Activated CD4-positive, alpha-beta T cell treated with anti-CD3 and anti-CD28 coated beads for 4 hours (primary cell): ENCODE results near the gene QKI.
"Not testable (repeated sequence)": the region's sequence is repeated elsewhere in the genome, so short reads cannot be mapped to it uniquely, and the experiment has no call there.

ENCODE experiments used
- DNase-seq, 2 donors: peaks; one replicate each; pipeline ENCODE4 v3.0.0-alpha.2; 2020

Gene QKI

GRCh38 chr6:163585932-163586437 lies 171.5 kb downstream of the QKI start:
- DNase-seq, result no peak

GRCh38 chr6:163586888-163587287 lies 172.4 kb downstream of the QKI start:
- no peak for DNase-seq

GRCh38 chr6:163588220-163588919 lies 173.9 kb downstream of the QKI start:
- no peak for DNase-seq

- no peak for DNase-seq
Measured at GRCh38 chr6:163589387-163589786, 174.9 kb downstream of the QKI start.

- not testable (repeated sequence) for DNase-seq
Measured at GRCh38 chr6:163590132-163590531, 175.6 kb downstream of the QKI start.

- DNase-seq, result no peak
Measured at GRCh38 chr6:163592872-163593271, 178.4 kb downstream of the QKI start.

- DNase-seq, result no peak
Measured at GRCh38 chr6:163596174-163596573, 181.7 kb downstream of the QKI start.

- no peak for DNase-seq
Measured at GRCh38 chr6:163599136-163599535, 184.6 kb downstream of the QKI start.

- no peak for DNase-seq
Measured at GRCh38 chr6:163599684-163600083, 185.2 kb downstream of the QKI start.

- no peak for DNase-seq
Measured at GRCh38 chr6:163600331-163600730, 185.8 kb downstream of the QKI start.

- no peak for DNase-seq
Measured at GRCh38 chr6:163600781-163601180, 186.3 kb downstream of the QKI start.

- no peak for DNase-seq
Measured at GRCh38 chr6:163602851-163603250, 188.3 kb downstream of the QKI start.

GRCh38 chr6:163603395-163603794 lies 188.9 kb downstream of the QKI start:
- no peak for DNase-seq

- no peak for DNase-seq
Measured at GRCh38 chr6:163605385-163606097, 191.0 kb downstream of the QKI start.

GRCh38 chr6:163607792-163608191 lies 193.3 kb downstream of the QKI start:
- DNase-seq, result no peak

- no peak for DNase-seq
Measured at GRCh38 chr6:163608204-163608644, 193.7 kb downstream of the QKI start.

GRCh38 chr6:163612200-163612599 lies 197.7 kb downstream of the QKI start:
- DNase-seq, result no peak

- DNase-seq, result no peak
Measured at GRCh38 chr6:163613025-163613424, 198.5 kb downstream of the QKI start.

GRCh38 chr6:163613668-163614067 lies 199.2 kb downstream of the QKI start:
- no peak for DNase-seq

- no peak for DNase-seq
Measured at GRCh38 chr6:163616452-163616851, 201.9 kb downstream of the QKI start.

GRCh38 chr6:163617549-163617948 lies 203.0 kb downstream of the QKI start:
- DNase-seq, result no peak

- DNase-seq, result no peak
Measured at GRCh38 chr6:163620101-163620500, 205.6 kb downstream of the QKI start.

GRCh38 chr6:163620670-163621330 lies 206.3 kb downstream of the QKI start:
- no peak for DNase-seq

- no peak for DNase-seq
Measured at GRCh38 chr6:163625265-163625664, 210.7 kb downstream of the QKI start.
